Measurements from ENCODE around the gene SIM1.

Gene SIM1

GRCh38 chr6:100473182-100473581 is 8.5 kb upstream of the SIM1 start:
- H3K79me2 ChIP-seq (ENCODE audit: insufficient read depth, low read length), result no peaks in the 10 kb centered on the region
- peak overlapping the region; percentile 73 for H3K27ac ChIP-seq (ENCODE audit: low read length)
- ATAC-seq (ENCODE audit: insufficient read depth, low read depth) (no peak; the same call in 2 of the 3 replicates), DNase-seq (no peak)
- H3K9ac ChIP-seq (ENCODE audit: low read depth, low read length), result peak overlapping the region; percentile 31; the same call in 1 of the 2 replicates
- no peak for TF ChIP-seq CTCF (IDR thresholded peaks at IDR 0.05; ENCODE audit: borderline replicate concordance, extremely low read depth, low read length, poor library complexity, severe bottlenecking)
- no peak for TF ChIP-seq EZH2 (IDR thresholded peaks at IDR 0.05; ENCODE audit: borderline replicate concordance, low read depth, low read length, severe bottlenecking)
- H3K36me3 ChIP-seq (ENCODE audit: insufficient read depth, low read length), result no peaks in the 10 kb centered on the region
- peak overlapping the region; percentile 18; the same call in 1 of the 2 replicates for H2AFZ ChIP-seq (ENCODE audit: low read depth, low read length)
- H3K4me1 ChIP-seq (ENCODE audit: insufficient read depth, low read length), result peaks cover 52% of the 10 kb centered on the region
- no peaks in the 10 kb centered on the region for H4K20me1 ChIP-seq (ENCODE audit: insufficient read depth, low read length)
- H3K27me3 ChIP-seq (ENCODE audit: insufficient read depth, low read length, poor library complexity), result no peaks in the 10 kb centered on the region
- no peak overlapping the region; a peak in 1 of 4 replicates for H3K4me3 ChIP-seq (ENCODE audit: low read depth in 1 of 2, low read length in 2 of 2)
- H3K4me2 ChIP-seq (ENCODE audit: insufficient read depth, low read length), result peak overlapping the region; percentile 46
- H3K9me3 ChIP-seq (ENCODE audit: insufficient read depth, low read length, severe bottlenecking), result no peaks in the 10 kb centered on the region

DNA sequence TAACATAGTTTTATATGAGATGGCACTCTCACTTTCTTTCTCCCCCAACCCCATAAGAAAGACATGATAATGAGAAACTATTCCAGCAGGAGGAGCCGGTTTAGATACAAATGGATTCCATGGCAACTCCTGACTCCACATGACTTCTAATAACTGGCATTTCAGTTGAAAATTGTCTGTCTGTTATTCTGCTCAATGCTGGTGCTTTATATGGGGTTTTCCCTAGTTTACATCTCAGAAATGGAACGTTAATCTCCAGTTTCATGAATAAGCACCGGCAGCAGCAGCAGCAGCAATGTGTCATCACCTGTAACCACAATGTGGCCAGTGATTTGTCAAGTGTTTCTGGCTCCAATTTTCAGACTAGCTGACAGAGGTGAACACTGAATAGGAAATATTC is 8.0 kb upstream of the SIM1 start:
- H3K27ac ChIP-seq (ENCODE audit: low read length), result peak overlapping the region; percentile 73
- DNase-seq (peak; percentile 56), ATAC-seq (ENCODE audit: insufficient read depth, low read depth) (peak; percentile 86)
- peaks cover 48% of the 10 kb centered on the region for H3K4me1 ChIP-seq (ENCODE audit: insufficient read depth, low read length)
- no peak overlapping the region for H2AFZ ChIP-seq (ENCODE audit: low read depth, low read length)
- no peaks in the 10 kb centered on the region for H3K9me3 ChIP-seq (ENCODE audit: insufficient read depth, low read length, severe bottlenecking)
- peak overlapping the region; percentile 31 for H3K9ac ChIP-seq (ENCODE audit: low read depth, low read length)
- no peaks in the 10 kb centered on the region for H3K79me2 ChIP-seq (ENCODE audit: insufficient read depth, low read length)
- H3K27me3 ChIP-seq (ENCODE audit: insufficient read depth, low read length, poor library complexity), result no peaks in the 10 kb centered on the region
- peak overlapping the region in 1 of 2 experiments; percentile 9; a peak in 1 of 4 replicates for H3K4me3 ChIP-seq (ENCODE audit: low read depth in 1 of 2, low read length in 2 of 2)
- peak overlapping the region; percentile 46 for H3K4me2 ChIP-seq (ENCODE audit: insufficient read depth, low read length)
- no peaks in the 10 kb centered on the region for H4K20me1 ChIP-seq (ENCODE audit: insufficient read depth, low read length)
- no peaks in the 10 kb centered on the region for H3K36me3 ChIP-seq (ENCODE audit: insufficient read depth, low read length)
- TF ChIP-seq CTCF (IDR thresholded peaks at IDR 0.05; ENCODE audit: borderline replicate concordance, extremely low read depth, low read length, poor library complexity, severe bottlenecking) (peak; percentile 33), EZH2 (IDR thresholded peaks at IDR 0.05; ENCODE audit: borderline replicate concordance, low read depth, low read length, severe bottlenecking) (no peak)

DNA sequence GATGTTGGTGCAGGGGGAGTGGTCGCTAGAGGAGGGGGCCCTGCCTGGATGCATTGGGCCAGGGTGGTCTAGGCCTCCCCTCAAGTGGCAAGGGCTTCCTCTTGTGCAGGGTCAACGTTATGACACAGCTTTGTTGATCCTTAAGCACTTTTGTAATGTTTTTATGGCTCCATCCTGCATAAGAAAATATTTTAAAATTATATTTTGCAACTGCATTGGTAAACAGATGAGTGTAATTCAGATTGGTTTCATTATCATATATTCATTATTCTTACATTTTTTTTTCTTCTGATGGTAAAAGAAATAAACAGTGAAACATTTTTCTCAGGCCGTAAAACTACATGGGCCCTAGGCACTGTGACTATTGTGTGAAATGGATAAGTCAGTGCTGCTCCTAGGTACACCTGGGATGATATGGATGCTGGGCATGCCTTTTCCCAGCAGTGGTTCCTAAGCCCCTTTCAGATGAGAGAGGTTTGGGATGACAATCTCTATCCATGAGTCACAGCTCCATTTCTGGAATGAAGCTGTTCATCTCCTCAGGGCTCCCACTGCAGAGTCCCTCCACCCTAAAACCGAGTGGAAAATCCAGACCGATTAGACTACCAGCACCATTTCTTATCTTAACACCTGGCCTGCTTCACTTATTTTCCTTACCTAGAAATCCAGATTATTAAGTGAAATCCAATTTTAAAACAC is 5.8 kb upstream of the SIM1 start:
- TF ChIP-seq CTCF (IDR thresholded peaks at IDR 0.05; ENCODE audit: borderline replicate concordance, extremely low read depth, low read length, poor library complexity, severe bottlenecking) (no peak), EZH2 (IDR thresholded peaks at IDR 0.05; ENCODE audit: borderline replicate concordance, low read depth, low read length, severe bottlenecking) (no peak)
- H2AFZ ChIP-seq (ENCODE audit: low read depth, low read length), result no peak overlapping the region; the same call in 1 of the 2 replicates
- no peaks in the 10 kb centered on the region for H3K36me3 ChIP-seq (ENCODE audit: insufficient read depth, low read length)
- H3K9ac ChIP-seq (ENCODE audit: low read depth, low read length), result no peak overlapping the region
- H3K27me3 ChIP-seq (ENCODE audit: insufficient read depth, low read length, poor library complexity), result no peaks in the 10 kb centered on the region
- no peaks in the 10 kb centered on the region for H3K79me2 ChIP-seq (ENCODE audit: insufficient read depth, low read length)
- H3K4me2 ChIP-seq (ENCODE audit: insufficient read depth, low read length), result no peak overlapping the region
- DNase-seq (no peak), ATAC-seq (ENCODE audit: insufficient read depth, low read depth) (no peak)
- no peaks in the 10 kb centered on the region for H4K20me1 ChIP-seq (ENCODE audit: insufficient read depth, low read length)
- peaks cover 39% of the 10 kb centered on the region for H3K4me1 ChIP-seq (ENCODE audit: insufficient read depth, low read length)
- H3K4me3 ChIP-seq (ENCODE audit: low read depth in 1 of 2, low read length in 2 of 2), result no peak overlapping the region
- peaks cover 6% of the 10 kb centered on the region for H3K9me3 ChIP-seq (ENCODE audit: insufficient read depth, low read length, severe bottlenecking)
- H3K27ac ChIP-seq (ENCODE audit: low read length), result peak overlapping the region; percentile 73

Data from DND-41 (cell line).